NCI-H2107 (cell line): Measurements from ENCODE around the gene E2F8.
"Not testable (repeated sequence)": the region's sequence is repeated elsewhere in the genome, so short reads cannot be mapped to it uniquely, and the experiment has no call there.

ENCODE experiments used
- DNase-seq: peaks from one replicate; lab custom pipeline; 2025; lab: John Stamatoyannopoulos, UW

The E2F8 gene, protein sequence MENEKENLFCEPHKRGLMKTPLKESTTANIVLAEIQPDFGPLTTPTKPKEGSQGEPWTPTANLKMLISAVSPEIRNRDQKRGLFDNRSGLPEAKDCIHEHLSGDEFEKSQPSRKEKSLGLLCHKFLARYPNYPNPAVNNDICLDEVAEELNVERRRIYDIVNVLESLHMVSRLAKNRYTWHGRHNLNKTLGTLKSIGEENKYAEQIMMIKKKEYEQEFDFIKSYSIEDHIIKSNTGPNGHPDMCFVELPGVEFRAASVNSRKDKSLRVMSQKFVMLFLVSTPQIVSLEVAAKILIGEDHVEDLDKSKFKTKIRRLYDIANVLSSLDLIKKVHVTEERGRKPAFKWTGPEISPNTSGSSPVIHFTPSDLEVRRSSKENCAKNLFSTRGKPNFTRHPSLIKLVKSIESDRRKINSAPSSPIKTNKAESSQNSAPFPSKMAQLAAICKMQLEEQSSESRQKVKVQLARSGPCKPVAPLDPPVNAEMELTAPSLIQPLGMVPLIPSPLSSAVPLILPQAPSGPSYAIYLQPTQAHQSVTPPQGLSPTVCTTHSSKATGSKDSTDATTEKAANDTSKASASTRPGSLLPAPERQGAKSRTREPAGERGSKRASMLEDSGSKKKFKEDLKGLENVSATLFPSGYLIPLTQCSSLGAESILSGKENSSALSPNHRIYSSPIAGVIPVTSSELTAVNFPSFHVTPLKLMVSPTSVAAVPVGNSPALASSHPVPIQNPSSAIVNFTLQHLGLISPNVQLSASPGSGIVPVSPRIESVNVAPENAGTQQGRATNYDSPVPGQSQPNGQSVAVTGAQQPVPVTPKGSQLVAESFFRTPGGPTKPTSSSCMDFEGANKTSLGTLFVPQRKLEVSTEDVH

DNA sequence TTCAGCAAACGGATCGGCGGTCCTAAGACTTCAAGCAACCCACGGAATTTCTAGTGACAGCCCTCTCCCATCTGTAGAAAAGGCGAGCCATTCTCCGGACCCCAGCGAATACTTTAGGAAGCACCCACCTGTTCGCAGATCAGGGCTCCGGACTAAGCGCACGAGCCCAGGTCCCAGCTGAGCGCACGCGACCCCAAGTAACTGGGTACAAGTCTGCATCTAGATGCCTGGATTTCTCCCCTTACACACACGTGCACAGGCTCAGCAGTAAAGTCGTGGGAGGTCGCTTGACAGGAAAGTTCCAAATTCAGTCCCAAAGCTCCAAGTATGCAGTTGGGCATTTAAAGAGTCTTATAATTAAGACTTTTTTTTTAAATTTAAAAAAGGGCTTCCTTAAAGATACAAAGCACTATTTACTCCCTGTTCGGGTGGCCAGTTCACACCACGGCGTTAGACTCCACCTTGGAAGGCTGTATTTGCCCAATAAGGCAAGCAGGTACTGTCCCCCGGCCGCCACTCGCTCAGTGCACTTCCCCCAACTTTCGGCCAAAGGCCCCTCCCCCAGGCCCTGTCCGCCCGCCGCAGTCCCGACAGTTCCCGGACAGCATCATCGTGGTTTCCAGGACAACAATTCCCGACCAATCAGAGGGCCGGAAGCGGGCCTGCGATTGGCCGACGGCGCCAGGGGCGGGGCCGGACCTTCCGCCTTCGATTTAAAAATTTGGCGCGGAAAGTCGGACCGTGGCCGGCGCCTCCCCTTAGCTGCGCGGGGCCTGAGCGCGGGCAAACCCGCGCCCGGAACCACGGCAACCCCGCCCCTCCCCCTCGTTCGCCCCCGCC lies at the start of gene E2F8:
Gene E2F8 (minus strand): TSS at position 526 of the 840 bp plus-strand sequence. CDS start 824 bp downstream, outside the sequence.
- peak; percentile 78 for DNase-seq

DNA sequence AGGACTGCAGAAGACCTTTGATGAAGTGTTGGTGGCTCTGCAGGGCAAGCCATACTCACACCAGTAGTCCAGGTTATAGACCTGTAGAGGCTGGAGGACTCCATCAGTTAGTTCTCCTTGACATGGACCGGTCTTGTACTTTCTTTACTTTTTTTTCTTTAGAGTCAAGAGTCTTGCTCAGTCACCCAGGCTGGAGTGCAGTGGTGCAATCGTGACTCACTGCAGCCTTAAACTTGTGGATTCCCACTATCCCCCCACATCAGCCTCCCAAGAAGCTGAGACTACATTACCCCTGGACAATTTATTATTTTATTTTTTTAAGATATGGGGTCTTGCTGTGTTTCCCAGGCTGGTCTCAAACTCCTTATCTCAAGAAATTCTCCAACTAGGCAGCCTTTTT lies 49.6 kb upstream of the E2F8 start:
- DNase-seq = no peak

DNA sequence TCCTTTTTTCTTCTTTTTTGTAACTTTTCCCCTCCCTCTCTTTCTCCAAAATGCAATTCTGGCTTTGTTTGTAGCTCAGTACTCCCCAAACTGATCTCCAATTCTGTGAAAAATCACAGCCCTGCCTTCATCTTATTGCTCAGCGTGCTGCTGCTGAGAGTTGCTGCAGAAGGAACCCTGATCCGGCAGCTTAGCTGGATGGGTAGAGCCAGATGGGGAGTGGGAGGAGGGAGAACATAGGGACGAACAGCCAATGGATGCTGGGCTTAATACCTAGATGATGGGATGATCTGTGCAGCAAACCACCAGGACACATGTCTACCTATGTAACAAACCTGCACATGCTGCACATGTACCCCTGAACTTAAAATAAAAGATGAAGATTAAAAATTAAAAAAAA lies 47.5 kb upstream of the E2F8 start:
- DNase-seq = no peak

DNA sequence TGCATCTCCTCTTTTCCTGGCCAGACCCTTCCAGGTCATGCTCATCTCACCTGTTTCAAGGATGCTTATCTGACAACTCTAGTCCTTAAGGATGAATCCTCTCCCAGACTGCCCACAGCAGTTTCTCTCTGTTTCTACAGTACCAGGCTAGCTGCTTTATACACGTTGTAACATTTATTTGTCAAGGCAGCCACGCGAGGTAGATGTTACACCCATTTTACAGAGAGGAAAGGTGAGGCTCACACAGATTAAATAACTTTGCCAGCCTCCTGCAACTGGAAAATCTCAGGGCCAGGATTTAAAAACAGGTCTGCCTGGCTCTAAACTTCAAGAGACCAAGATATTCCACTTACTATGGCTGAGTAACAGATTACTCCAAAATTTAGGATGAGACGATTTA lies 45.7 kb upstream of the E2F8 start:
- DNase-seq = no peak

DNA sequence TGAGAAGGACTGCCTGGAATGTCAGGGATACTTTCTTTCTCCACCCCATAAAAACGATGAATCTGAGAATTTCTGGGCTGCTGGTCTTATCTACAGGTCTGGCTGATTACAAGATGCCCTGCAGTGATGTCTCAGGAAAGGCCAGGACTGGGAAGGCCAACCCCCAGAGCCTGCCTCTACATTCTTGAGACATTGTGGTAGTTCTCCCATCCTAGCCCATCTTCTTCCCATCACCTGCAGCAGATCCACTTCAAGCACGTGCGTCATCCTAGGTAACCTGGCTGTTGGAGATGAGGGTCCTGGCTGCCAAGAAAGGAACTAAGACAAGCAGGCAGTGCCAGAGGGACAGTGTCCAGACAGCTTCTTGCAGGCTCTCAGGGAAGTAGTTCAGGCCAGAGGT lies 44.1 kb upstream of the E2F8 start:
- DNase-seq = no peak

DNA sequence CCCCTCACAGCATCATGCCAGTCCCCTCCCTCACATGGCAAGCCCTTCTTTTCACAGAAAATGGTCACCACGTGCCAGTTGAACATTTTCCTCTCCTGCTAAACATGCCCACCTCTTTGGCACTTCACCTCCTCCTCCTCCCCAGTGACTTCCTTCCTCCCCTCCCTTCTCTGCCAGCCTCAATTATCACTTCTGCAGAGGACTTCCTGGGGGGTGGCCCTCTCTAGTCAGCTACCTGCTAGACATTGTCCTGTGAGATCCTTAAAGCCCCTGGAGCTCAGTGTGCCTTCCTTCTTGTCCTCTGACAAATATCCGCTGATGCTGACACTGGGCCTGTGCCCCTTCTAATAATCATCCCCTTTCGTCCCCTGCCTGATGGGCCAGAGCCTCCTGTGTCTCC lies 43.2 kb upstream of the E2F8 start:
- no peak for DNase-seq

DNA sequence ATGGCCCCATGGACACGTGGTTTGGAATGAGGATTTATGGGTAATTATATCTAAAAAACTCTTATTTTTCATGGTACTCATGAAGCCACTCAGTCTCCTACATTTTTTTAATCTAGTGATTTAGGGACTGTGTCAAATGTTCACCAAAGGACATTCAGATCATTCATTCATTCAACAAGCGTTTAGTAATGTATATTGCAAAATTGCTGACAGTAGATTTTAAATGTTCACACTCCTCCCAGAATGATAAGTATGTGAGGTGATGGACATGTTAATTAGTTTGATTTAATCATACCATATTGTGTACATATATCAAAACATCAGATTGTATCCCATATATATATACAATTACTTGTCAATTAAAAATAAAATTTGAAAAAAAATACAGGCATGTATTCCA lies 40.8 kb upstream of the E2F8 start:
- DNase-seq = no peak

DNA sequence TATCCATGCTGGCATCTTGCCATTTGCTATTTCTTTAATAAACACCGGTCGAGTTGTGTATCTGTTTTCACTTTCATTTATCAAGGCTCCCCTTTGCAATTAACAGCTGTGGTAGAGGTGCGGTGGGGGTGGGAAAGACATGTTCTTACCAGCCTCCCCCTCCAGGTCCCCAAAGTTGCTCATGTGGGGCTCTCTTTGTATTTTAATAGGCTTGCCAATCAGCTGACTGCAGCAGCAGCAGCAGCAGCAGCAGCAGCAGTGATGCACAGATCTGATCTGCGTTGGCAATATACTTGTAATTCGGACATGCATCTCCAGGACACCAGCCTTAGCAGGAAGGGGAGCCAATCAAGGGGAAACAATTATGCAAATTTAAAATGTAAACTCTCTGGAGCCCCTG lies 40.3 kb upstream of the E2F8 start:
- no peak for DNase-seq

DNA sequence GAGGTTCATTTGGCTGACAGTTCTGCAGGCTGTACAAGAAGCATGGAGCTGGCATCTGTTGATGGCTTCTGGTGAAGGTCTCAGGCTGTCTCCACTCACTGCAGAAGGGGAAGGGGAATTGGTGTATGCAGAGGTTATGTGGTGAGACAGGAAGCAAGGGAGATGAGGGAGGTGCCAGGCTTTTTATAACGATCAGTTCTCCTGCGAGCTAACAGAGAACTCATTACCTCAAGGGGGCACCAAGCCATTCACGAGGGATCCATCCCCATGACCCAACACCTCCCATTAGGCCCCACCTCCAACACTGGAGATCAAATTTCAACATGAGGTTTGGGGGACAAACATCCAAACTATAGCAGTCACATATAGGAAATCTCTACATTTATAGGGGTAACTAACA lies 38.7 kb upstream of the E2F8 start:
- DNase-seq = no peak

DNA sequence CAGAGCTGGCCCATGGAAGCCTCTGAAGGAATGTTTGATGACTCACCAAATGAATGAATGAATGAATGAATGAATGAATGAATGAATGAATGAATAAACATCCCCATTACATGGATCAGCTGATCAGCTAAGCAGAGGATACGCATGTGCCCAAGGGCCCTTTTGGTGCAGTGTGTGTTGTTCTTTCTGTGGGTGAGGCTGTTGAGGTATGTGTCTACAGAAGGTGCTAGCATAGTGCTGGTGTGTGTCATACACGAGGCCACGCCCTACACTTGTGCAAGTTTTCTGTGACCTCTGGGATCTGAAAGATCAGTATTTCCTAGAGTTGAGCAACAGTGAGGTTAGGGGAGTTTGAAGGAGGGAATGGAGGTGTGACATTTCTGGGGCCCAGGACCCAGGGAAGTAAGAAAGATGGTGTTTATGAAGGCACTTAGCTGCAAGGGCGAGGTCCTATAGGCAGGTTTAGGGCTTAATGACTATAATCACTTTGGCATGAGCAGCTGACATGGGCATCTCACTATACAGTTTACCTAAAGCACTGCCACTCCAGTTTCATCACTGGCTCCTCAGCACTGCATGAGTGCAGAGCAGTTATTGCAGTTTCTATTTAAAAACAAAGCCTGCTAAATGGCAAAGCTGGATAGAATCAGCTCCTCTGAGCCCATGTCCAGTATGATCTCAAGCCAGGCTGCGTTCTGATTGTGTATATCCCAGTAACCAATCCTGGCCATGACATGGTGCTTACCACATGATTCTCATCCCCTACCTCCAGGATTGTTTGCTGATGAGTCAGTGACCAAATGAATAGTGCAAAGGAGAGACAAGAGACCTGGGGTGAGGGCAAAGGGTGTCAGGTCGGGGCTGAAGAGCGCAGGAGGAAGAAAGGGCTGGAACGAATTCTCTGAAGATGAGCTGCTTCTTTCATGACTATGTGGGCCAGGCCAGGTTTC lies 36.4 kb upstream of the E2F8 start:
- no peak for DNase-seq

DNA sequence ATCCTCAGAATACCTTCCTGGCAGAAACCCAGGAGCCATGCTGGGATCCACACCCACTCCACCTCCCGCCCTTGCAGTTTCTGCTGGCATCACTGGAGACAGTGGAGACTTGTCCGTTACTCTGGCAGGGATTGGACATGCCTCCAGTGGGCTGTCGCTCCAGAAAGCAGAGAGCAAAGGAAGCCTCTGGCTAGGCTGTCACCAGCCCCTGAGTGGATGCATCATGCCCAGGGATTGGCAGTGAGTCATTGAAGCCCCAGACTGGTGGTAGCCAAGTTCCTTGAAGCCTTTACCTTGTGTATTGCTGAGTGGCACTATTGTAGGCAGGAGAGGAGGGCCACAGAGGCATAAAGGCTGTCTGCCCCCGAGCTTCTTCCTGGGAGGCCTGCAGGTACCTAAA lies 34.8 kb upstream of the E2F8 start:
- no peak for DNase-seq

DNA sequence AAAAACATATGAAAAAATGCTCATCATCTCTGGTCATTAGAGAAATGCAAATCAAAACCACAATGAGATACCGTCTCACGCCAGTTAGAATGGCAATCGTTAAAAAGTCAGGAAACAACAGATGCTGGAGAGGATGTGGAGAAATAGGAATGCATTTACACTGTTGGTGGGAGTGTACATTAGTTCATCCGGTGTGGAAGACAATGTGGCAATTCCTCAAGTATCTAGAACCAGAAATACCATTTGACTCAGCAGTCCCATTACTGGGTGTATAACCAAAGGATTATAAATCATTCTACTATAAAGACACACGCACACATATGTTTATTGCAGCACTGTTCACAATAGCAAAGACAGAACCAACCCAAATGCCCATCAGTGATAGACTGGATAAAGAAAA lies 32.5 kb upstream of the E2F8 start:
- DNase-seq = not testable (repeated sequence)

DNA sequence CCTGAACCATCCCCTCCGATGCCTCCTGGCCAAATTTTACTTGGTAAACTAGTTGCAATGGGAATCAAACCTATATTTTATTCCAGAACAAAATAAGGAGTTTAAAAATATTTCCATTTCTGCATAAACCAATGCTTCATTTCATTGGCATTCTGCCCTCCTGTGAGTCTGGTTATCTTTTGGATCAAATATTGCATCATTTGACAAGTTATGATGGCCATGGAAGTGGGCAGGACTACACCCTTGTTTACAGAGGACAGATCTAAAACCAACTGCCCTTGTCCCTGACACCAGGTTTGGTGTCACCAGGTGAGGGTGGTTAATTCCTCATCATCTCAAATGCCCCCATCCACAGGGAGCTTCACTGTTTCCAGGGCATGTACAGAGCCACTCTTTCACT lies 28.2 kb upstream of the E2F8 start:
- no peak for DNase-seq

DNA sequence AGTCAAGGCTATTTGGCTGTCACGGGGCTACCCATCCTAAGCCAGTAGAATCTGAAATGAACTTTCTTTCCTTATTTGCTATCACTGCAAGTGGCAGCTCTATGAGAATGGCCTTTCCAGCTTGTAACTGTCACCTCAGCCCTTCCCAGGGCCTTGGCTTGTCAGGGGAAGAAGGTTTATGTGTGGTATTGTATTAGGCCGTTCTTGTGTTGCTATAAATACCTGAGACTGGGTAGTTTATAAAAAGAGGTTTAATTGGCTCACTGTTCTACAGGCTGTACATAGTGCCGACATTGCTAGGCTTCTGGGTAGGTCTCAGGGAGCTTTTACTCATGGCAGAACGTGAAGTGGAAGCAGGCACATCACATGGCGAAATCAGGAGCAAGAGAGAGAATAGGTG lies 26.8 kb upstream of the E2F8 start:
- no peak for DNase-seq

DNA sequence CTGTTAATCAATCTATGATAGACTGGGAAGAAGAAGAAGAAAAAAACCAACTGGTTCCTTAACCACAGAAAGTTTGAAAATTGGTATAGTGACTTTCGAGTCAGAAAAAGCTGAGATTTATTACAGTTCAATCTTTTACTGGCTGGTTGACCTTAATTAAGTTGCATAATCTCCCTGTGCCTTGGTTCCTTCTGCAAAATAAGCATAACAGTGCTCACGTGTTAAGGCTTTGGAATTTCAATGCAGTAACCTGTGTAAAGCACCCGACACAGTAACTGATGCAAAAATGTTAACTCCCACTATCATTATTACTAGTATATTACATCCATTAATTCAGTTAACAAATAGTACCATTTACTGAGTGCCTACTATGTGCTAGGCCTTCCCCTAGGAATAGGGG lies 22.6 kb upstream of the E2F8 start:
- DNase-seq = no peak

DNA sequence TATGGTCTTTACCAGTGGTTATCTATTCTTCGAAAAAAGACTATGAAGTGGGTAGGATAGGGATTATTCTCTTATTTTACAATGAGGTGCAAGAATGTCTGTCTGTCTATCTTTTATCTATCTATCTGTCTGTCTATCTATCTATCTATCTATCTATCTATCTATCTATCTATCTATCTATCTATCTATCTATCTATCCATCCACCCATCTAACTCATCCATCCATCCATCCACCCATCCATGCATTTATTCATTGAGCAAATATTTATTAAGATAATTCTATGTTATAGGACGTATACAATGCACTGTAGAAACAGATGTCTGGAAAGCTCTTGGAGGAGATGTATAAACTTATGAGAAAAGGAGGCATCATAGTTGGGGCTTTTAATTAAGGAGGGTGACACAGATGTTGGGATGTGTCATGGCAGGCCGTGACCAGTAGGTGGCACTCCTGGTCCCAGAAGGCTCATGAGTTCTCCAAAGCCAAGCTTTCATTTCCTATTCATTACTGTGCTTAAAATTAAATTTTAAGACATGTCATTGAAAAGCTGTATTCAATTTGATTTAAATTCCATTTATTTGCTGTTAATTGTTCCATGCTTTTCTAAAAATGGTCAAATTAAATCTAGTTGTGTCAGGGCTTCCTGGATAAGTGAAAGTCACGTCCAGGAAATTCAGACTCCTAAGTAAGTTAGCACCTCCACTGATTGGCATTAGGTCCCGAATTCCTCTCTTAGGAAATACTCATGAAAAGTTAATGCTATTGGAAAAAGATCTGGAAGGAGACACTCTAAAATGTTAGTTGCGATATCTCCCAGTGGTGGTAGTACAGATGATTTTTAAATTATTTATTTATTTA lies 19.0 kb upstream of the E2F8 start:
- DNase-seq = peak; percentile 12

DNA sequence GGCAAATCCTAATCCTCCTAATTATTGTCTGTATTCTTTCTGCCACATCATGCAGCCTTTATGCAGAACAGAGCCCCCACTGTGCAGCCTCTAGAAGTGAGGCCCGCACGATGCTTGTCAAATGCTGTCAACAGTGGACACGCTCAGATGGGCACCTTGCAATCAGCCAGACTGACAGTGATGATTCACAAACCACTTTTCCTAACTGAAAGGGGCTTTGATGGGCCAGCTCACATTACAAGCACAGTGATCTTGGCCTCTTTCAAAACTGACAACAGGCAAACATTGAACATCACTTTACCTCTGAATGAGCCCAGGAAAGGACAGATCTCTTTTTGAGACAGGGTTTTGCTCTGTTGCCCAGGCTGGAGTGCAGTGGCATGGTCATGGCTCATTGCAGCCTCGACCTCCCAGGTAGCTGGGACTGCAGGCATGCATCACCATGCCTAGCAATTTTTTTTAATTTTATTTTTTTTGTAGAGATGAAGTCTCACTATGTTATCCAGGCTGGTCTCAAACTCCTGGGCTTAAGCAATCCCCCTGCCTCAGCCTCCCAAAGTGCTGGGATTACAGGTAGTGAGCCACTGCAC lies 18.0 kb upstream of the E2F8 start:
- DNase-seq = no peak

DNA sequence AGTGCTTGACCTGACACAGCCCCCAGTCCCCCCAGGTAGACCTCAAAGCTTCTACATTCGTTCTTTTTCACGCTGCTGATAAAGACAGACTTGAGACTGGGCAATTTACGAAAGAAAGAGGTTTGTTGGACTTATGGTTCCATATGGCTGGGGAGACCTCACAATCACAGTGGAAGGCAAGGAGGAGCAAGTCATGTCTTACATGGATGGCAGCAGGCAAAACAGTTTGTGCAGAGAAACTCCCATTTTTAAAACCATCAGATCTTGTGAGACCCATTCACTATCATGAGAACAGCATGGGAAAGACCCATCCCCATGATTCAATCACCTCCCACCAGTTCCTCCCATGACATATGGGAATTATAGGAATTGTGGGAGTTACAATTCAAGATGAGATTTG lies 13.7 kb upstream of the E2F8 start:
- DNase-seq = not testable (repeated sequence)

DNA sequence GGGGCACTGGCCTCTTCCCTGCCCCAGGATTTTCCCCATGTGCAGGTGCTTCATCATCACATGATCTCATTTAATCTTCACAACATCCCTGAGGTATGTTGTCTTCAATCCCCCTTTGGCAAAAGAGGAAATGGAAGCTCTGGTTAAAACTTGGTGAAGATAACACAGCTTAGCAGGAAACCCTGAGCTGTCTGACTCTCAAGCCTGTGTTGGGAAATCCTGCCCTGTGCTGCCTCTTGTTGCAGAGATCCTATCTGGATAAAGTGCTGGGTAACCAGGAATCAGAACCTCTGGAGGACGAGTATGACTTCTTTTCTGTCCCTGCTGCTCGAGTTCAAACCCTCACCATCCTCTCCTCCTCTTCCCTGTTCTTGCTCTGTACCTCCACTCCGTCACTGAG lies 13.1 kb upstream of the E2F8 start:
- DNase-seq = no peak
